ENCODE data around the gene FAM131B.

DNA sequence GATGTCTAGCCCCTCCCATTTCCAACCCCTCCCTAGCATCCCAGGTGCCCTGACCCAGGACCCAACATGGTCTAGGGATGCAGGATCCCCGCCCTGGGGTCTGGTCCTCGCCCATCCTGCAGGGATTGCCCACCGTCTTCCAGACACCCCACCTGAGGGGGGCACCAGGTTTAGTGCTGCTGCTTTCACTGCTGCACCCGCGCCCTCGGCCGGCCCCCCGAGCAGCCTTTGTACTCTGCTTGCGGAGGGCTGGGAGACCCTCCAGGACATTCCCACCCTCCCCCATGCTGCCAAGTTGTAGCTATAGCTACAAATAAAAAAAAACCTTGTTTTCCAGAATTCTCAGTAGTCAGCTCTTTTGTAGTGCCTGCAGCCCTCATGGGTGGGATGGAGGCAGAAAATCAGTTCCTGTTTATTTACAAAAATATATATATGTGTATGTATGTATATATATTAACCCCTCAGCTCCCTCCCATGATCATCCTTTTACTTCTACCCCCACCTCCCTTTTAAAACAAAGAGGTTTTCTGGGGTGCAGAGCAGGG, 28.3 kb upstream of the FAM131B start:
- TF ChIP-seq, protein P1, sequence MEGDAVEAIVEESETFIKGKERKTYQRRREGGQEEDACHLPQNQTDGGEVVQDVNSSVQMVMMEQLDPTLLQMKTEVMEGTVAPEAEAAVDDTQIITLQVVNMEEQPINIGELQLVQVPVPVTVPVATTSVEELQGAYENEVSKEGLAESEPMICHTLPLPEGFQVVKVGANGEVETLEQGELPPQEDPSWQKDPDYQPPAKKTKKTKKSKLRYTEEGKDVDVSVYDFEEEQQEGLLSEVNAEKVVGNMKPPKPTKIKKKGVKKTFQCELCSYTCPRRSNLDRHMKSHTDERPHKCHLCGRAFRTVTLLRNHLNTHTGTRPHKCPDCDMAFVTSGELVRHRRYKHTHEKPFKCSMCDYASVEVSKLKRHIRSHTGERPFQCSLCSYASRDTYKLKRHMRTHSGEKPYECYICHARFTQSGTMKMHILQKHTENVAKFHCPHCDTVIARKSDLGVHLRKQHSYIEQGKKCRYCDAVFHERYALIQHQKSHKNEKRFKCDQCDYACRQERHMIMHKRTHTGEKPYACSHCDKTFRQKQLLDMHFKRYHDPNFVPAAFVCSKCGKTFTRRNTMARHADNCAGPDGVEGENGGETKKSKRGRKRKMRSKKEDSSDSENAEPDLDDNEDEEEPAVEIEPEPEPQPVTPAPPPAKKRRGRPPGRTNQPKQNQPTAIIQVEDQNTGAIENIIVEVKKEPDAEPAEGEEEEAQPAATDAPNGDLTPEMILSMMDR (conservative IDR thresholded peaks at IDR 0.05 in 1 of 2, IDR thresholded peaks at IDR 0.05 in 1 of 2; ENCODE audit: extremely low read depth in 1 of 2, insufficient read depth in 1 of 2, low read depth in 1 of 2, low read length in 2 of 2) = no peak
- TF ChIP-seq EZH2 (IDR thresholded peaks at IDR 0.05; ENCODE audit: borderline replicate concordance, low read length) = no peak

Data from mammary epithelial cell (primary cell).